NCI-H82 treated with DMSO at 0.1 percent for 48 hours (cell line): ENCODE results near the gene RHBDL1.

ENCODE experiments used
- DNase-seq: peaks from one replicate; lab custom pipeline; 2025; ENCODE audit not compliant: unreplicated experiment; lab: John Stamatoyannopoulos, UW

The RHBDL1 gene

DNA sequence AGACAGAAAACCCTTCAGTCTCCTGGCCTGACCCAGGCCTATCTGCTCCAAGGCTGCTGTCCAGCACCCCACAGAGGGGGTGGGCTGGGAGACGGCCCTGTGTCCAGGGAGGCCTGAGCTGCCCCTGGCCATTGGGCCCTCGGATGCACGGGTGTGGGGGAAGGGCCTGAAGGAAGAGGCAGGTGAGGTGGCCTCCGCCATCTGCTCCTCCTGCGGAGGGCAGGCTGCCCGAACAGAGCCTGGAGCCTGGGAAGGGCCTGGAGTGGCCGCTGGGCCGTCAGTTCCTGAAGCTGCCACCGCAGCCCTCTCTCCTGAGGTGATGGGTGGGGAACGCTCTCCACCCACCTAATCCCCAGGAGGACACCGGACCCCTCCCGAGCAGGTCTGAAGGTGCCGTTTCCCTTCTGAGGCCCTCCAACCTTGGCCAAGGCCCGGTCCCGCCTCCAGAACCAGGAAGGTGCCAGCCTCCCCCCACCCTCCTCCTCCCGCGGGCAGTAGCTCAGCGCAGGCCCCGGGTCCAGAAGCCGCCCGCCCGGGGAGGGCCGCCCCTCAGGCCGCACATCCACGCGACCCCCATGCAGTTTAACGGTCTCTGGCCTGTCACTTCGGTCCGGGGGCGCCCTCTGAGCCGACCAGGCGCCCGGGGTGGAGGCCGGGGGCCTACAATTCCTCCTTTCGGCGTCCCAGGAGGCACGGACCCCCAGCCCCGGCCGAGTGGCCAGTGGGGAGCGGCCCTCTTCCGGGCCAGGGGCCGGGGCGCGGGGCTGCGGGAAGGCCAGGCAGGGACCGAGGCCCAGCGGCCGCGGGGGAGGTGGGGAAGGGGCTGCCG is 29.3 kb downstream of the RHBDL1 start:
- DNase-seq: no peak

DNA sequence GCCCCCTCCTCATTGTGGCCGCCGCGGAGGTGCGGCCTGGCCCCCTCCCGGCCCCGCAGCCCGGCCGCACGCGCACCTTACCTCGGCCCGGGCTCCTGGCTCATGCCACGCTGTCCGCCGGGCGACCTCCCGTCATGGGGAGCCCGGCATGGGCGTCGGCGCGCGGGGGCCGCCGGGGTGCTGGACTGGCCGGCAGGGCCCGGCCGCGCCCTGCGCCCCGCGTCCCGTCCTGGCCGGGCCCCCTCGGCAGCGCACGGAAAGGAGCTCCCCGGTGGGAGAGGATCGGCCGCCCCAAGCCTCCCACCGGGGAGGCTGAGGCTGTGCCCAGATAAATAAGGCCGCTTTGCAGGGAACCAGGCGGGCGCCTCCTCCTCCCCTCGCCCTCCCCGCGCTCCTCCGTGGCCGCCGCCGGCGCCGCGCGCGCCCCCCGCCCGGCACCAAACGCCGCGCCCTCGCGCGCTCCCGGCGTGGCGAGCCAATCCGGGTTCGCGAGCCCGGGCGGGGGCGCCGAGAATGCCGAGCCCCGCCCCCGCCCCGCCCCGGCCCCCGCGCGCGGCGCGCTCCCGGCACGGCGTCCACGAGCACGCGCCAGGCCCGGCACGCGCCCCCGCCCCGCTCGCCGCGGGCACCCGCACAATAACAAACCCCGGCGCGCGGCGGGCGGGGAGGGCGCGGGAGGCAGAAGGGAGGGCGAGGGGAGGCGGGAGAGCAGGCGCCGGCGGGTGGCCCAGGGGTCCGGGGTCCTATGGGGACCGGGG is 30.1 kb downstream of the RHBDL1 start, which contains the start of gene FBXL16:
Gene FBXL16, minus strand, starts transcription at position 371 of the 758 bp plus-strand sequence. CDS start 8,396 bp downstream, outside the sequence.
- DNase-seq: no peak

DNA sequence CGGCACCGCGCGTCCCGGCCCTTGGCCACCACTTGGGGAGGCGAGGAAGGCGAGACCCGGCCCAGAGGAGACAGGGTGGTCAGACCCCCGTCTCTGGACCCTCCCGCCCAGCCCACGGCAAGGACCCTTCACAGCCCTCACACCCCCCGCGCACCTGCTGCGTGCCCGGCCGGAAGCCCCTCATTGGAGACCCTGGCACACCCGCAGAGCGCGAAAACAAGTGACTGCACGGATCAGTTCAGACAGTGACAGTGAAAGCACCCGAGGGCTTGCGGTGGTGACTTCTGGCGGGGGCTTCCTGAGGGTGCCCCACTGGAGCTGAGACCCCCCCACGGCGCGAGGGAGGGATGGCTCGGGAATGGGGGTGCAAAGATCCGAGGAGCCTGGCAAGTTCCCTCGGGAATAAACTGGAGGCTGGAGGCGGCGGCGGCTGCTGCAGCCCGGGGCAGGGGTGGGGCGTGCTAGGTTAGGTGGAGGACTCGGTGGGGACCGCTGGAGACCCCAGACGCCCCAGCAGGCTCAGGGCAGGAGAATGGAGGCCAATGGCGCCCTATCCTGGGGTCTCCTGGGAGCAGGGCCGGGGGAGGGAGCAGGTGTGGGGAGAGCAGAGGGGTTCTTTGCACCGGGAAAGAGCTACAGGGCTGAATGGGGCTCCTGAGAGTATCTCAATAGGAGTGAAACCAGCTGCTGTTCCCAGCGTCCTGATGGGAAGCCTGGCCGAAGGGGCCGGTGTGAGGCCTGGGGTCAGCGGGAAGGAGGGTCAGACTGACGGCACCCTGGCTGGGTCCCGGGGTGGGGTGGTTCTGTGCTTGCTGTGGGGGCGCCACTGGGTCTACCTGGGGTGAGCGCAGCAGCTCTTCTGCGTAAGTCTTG is 31.0 kb downstream of the RHBDL1 start:
- no peak for DNase-seq

DNA sequence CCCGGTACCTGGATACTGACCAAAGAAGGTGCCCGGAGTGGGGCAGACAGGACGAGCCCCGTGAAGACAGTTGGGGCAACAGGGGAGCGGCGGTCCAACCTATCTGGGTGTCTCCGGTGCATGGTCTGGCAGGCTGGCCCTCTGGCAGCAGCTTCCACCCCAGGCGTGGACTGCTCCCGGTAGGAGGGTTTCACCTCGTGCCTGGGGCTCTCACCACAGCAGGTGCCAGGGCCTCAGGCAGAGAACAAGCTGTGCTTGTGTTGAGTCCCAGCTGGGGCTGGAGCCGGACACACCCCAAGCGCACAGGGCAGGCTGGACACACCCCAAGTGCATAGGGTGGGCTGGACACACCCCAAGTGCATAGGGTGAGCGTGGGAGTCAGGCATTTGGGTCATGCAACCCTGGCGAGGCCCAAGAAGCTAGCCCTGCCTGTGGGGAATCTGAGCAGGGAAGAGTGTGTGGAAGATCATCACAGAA is 31.6 kb downstream of the RHBDL1 start:
- no peak for DNase-seq

DNA sequence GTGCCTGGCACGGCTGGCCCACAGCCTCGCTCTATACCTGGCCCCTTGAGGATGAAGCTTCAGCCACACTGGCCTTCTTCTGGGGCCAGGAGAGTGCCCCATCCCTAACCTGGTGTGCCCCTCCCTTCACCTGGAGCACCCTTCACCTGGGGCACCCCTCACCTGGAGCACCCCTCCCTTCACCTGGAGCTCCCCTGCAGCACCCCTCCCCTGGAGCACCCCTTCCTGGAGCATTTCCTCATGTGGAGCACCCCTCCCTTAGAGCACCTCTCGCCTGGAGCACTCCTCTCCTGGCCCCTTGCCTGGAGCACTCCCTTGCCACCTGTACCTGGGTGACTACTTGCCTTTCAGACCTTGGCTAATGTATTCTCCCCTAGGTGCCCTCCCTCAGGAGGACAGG is 32.5 kb downstream of the RHBDL1 start:
- no peak for DNase-seq

DNA sequence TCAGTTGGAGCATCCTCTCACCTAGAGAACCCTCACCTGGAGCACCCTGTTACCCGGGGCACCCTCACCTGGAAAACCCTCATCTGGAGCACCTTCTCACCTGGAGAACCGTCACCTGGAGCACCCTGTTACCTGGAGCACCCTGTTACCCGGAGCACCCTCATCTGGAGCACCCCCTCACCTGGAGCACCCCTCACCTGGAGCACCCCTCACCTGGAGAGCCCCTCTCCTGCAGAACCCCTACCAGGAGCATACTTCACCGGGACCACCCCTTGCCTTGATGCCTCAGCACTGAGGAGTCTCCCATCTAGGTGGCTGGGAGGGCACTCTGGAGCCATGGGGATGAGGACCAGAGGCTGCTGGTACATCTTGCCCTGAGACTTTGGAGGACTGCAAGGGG is 33.5 kb downstream of the RHBDL1 start:
- no peak for DNase-seq

DNA sequence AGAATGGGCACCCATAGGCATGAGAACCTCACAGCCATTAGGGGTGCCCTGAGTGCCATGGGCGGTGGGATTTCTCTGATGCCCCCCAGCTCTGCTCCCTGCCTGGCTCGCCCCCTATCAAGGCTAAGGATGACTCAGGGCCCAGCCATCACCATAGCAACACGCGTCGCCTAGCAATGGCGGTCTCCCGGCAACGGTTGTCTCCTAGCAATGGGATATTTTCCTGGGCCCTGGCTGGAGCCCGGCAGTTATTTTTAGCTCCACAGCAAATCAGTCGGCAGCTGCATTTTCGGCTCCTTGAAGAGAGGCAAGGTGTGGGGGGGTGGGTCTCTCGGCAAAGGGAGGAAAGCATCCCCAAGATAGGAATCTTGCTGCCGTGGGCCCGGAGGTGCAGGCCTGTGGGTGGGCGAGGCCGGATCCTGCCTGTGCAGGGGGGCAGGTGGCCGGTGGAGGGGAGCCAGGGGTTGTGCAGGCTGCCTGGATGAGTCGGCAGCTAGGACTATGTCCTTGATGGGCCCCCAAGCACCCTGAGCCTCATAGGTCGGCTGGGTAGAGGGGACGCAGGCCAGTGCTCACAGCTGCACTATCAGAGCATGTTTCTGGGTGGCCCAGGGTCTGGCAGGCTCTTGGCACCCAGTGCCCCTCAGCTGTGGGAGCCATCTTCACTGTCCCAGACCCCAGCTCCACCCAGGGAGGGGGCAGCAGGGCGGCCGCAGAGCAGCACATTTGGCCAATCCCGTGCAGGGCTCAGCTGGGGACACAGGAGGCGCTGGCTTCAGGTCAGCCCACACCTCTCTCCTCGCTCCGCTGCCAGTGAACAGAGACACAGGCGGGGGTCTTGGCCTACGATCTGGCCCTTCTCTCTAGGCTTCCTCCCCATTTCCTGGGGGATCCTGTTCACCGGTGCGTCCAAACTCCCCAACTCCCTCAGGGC is 34.4 kb downstream of the RHBDL1 start:
- peak; percentile 20 for DNase-seq

DNA sequence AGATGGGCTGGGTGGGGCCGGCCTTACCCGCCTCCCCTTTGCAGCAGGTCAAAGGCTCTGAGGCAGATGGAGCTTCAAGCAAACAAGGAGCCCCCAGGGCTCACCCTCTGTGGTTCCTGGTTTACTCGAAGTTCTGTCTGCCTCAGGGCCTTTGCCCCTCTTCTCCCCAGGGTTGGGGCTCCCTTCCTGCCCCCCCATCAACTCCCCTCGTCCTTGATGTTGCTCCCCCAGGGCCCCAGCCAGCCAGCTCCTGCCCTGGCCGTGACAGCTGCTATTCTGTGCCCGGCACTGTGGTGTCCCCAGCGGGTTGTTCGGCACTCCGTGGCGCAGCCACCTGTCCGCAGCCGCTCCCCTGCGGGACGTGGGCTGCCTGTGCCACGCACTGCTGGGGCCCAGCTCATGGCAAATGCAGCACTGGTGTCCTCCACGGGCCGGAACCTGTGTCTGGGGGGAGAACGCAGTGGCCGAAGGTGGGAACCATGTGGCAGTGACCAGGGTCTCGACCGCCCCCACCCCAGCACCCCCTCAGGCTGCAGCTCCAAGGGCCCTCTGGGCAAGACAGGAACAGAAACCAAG is 35.1 kb downstream of the RHBDL1 start:
- no peak for DNase-seq

DNA sequence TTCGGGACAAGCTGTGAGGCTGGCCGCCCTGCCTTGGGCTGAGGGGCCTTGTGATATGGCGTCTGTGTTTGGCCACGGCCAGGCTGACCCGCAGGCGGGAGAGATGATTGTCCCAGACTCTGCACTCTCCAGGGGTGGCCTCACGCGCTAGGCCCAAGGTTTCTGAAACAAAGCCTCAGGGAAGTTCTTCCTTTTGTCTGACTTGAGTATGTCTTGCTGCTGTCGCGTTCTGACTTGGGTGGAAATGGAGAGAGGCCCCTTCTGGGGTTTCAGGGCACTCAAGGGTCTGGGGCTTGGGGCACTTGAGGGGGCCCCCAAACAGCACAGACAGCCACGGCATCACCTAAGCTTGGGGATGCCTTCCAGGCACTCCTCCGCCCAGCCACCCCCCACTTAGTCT is 35.6 kb downstream of the RHBDL1 start:
- no peak for DNase-seq

DNA sequence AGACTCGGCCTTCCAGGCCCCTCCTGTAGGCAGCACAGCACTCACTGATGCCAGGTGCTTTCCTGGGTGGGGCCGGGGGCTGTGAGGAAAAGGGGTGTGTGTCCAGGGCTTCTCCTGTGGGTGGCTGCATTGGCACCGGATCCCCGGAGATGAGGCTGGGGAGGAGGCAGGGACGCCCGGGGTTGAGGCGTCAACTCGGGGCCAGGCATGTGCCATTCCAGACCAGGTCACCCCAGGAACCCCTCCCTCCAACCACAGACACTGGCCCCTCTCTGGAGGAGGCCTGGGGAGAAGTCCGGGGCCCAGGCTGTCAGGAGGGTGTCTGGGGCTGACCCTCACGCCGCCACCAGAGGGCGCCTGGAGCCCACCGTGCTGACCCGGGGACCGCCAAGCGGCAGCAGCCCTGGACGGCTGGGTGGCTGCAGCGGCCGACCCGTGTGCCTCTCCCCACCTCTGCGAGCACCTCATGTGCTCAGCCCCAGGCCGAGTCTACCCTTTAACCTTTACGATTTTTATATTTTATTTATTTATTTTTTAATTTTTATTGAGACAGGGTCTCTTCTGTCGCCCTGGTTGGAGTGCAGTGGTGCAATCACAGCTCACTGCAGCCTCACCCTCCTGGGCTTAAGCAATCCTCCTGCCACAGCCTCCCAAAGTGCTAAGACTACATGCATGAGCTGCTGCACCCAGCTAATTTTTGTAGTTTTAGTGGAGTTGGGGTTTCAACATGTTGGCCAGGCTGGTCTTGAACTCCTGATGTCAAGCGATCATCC is 36.3 kb downstream of the RHBDL1 start:
- DNase-seq: peak; percentile 27

DNA sequence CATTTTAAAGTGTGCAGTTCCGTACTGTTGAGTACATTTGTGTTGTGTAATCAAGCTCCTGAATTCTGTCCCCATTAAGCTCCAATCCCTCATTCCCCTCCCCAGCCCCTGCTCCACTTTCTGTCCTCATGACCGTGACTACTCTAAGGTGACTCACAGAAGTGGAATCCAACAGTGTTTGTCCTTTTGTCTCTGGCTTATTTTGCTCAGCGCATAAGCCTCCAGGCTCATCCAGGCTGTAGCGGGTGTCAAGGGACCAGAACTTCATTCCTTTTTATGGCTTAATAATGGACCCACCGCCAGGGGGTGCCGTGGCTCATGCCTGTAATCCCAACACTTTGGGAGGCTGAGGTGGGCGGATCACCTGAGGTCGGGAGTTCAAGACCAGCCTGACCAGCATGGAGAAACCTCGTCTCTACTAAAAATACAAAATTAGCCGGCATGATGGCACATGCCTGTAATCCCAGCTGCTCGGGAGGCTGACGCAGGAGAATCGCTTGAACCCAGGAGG is 37.3 kb downstream of the RHBDL1 start:
- peak; percentile 5 for DNase-seq

DNA sequence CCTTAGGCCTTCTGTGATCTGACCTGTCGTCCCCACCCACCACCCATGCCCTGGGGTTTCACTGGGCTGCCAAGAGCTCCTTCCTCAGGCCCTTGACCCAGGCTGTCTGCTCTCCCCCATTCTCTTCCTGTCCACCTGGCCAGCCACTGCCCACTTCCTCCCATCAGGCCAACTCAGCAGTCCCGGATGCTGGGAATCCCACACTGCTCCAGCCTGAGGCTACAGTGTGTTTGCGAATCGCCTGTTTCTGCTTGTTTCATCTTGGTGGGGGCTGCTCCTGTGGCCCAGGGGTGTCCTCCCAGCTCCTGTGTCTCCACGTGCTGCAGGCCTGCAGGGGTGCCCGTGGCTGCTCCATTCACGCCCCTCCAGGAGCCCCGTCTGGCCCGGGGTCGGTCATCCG is 38.6 kb downstream of the RHBDL1 start:
- no peak for DNase-seq

DNA sequence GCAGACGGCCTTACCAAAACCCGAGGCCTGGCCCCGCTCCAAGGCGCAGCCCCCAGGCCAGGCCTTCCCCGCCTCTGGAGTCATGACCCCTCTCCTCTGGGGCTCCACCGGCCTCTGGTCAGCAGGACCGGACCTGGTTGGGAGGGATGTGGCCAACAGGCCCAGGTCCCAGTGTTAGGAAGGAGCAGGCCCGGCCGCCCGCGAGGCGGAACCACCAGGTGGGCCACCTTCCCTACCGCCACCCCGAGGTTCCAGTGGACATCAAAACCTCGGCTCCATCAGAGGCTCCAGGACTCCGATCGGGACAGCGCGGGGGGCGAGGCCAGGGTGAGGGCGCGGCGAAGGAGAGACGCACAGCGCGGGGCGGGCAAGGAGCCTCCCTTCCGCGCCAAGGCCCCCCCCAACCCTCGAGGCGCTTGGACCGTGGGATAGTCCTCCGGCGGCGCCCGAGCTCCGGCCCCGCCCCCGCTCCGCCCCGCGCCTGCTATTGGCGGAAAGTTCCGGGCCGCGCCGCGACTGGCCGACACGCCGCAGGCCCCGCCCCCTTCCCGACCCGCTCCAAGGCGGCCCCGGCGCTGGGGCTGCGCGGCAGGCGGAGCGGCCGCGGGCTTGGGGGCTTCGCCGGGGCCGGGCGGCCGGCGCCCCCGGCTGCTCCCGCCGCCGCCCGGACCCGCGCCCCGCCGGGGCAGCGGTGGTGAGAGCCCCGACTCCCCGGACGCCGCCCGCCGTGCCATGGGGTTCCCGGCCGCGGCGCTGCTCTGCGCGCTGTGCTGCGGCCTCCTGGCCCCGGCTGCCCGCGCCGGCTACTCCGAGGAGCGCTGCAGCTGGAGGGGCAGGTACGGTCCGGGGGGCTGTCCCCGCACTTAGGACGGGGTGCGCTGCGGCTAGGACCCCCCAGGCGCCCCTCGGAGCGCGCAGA is 39.3 kb downstream of the RHBDL1 start, which contains the start of gene METRN:
Gene METRN, plus strand, starts transcription at position 561 of the 919 bp plus-strand sequence. Its CDS starts 172 bp downstream, at position 733.
- DNase-seq: peak; percentile 39

DNA sequence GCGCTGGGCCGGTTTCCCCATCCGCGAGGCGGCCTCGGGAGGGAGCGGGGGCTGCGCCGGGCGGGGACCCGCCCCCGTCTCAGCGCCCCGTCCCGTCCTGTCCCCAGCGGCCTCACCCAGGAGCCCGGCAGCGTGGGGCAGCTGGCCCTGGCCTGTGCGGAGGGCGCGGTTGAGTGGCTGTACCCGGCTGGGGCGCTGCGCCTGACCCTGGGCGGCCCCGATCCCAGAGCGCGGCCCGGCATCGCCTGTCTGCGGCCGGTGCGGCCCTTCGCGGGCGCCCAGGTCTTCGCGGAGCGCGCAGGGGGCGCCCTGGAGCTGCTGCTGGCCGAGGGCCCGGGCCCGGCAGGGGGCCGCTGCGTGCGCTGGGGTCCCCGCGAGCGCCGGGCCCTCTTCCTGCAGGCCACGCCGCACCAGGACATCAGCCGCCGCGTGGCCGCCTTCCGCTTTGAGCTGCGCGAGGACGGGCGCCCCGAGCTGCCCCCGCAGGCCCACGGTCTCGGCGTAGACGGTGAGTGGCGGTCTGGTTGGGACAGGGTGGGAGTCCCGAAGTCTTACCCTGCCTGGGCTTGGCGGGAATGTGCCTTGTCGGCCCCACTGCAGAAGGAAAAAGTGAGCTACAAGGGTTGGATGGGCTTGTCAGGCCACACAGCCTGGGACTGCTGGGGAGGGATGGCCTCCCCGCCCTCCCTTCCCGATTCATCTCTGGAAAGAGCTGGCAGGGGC is 40.2 kb downstream of the RHBDL1 start:
- no peak for DNase-seq

DNA sequence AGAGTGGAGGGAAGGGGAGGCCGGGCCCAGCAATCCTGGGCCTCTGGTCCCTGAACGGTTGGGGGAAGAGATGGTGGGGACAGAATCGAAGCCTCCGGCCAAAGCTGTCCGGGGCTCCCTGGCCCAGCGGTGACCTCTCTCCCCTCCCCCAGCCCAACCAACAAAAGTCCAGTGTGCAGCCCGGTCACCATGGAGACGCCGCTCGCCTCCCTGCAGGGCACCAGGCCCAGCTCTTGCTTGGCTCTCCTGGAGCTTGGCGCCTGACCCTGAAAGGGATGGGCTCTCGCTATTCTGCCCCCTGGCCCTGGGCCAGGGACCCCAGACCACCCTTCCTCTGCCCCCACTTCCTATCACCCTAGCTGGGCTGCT is 40.7 kb downstream of the RHBDL1 start:
- no peak for DNase-seq

DNA sequence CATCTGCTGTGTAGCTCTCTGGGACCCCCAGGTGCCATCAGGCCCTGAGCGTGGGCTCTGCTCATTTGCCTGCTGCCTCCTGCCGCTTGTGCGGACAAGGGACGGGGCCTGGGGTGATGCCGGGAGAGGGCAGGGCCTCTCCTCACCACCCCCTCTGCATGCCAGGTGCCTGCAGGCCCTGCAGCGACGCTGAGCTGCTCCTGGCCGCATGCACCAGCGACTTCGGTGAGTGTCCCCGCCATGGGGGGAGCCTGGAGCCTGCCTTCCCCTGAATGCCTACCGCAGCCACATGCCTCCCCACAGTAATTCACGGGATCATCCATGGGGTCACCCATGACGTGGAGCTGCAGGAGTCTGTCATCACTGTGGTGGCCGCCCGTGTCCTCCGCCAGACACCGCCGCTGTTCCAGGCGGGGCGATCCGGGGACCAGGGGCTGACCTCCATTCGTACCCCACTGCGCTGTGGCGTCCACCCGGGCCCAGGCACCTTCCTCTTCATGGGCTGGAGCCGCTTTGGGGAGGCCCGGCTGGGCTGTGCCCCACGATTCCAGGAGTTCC is 41.4 kb downstream of the RHBDL1 start:
- no peak for DNase-seq
